ENCODE data around the gene KCNIP1.

The KCNIP1 gene

DNA sequence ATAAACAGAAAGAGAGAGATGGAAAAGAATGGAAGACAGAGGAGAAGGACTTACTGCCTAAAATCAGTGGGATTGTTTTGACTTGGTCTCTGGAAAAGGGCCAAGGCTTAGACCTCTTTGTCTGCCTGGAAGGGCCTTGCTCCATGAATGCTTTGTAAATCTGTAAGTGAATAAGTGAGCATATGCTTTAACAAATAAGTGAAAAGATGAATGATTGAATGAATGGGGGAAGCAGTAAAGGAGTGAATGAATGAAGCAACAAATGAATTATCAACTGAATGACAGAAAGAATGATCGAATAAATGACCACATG lies 5.5 kb downstream of the KCNIP1 start:
- DNase-seq = no peak

DNA sequence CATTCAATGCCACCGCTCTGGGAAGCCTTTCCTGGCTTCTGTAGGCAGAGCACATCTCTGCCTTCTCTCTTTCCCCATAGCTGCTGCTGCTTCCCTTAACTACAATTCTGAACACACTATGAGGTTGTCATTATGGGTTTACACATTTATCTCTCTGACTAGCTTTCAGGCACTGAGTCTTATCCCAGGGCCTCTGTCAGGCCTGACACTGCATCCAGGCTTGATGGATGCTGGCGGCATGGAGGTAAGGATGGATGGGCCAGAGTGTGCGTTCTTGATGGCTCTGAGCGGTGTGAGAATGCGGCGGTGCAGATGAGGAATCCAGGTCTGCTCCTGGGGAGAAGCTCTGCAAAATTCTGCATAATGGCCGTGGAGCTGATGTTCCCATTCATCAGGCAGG lies 6.3 kb downstream of the KCNIP1 start:
- DNase-seq = no peak

DNA sequence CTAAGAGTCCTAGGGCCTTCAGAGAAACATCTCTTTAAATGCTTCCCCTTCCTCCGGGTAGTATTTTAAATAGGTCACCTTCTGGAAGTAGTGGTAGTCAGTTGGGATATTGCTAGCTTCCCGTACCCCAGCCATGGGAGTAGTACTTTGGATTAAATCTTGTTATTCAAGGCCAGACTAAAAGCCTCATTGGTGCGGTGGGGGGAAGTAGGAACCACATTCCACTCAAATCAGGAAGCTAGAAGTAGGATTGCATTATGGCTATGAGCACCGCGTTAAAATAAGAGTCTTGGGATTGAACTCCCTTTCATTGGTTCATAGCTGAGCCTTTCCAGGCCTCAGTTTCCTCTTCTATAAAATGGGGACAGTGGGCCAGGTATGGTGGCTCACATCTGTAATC lies 6.7 kb downstream of the KCNIP1 start:
- DNase-seq = no peak

DNA sequence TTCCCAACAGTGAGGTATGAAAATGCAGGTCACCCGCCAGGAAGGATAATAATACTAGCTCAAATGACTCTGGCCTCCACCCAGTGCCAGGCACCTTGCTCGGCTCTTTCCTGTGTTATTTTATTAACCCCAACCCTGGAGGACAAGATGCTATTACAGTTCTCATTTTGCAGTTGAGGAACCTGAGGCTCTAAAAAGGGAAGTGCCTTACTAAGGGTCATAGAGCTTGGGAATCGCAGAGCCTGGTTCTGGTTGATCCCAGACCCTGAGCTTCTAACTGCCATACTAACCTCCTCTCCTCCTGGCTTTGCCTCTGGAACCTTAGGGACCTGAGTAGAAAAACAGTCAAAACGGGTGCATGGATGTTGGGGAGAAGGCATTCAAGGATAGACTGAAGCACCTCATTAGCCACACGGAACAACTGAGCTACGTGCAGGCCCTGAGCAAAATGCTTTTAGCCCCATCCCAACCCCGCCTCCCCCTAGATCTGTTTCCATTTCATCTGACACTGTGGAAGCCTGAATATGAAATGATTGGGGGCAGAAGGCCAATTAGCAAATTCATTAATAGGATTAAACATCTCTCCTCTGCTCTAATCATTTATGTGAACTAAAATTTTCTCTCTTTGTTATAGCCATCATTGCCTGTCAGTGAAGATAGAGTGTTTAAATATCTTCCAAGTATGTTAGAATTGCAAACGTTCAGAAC lies 7.9 kb downstream of the KCNIP1 start:
- no peak for DNase-seq

DNA sequence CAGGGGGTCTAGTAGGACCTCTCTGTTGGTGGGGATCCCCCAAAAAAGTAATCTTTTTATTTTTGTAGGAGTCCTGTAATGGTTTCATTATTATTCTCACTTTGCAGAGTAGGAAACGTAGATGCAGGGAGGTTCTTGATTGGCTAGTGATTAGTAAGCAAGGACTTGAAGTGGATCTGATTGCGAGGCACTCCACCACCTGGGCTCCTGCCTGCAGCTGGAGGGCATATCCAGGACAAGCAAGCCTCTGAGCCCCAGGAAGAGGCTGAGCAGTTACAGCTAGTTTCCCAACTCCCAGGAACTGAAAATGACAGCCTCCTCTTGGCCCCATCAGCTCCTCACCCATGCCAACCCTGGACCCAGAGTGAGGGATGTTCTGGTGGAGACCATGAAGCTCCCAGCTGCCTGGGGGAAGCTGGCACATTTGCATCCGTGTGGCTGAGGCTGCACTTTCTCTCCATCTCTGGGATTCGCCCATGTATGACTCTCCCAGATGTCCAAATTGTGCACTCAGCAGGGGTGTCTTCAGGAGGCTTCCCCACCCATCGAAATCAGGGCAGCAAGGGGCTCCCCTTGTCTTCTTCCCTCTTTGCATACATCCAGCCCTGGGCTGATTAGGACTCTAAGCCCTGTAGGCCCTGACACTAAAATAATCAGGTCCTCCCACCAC lies 10.2 kb downstream of the KCNIP1 start:
- DNase-seq = no peak

DNA sequence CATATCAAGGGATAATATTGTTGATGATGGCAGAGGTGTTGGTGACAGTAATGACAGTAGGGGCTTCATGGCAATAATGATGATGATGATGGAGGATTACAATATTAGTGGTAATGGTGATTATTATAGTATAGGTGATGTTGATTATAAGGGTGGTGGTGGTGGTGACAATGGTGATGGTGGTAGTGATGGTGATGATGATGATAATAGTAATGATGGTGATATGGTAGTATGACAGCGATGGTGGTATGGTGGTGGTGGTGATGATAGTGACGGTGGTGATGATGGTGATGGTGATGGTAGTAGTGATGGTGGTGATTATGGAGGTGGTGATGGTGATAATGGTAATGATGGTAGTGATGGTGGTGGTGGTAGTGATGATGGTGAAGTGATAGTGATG lies 13.6 kb downstream of the KCNIP1 start:
- no peak for DNase-seq

DNA sequence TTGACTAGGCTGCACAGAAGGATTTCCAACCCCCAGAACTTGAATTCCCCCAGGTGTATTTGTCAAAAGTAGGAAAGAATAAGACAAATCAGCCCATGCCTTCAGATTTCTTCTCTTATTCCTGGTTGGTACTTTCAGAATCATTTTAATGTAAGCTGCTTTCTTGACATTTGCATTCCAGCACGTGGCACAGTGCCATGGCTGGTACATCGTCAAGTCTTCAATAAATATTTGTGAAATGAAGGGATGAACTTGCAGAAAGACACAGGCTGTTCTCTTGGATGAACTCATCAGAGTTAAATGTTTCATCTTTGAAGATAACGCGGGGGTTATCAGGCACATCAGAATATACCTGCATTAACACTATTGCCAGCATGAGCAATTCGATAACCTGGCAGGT lies 14.5 kb downstream of the KCNIP1 start:
- DNase-seq = no peak

DNA sequence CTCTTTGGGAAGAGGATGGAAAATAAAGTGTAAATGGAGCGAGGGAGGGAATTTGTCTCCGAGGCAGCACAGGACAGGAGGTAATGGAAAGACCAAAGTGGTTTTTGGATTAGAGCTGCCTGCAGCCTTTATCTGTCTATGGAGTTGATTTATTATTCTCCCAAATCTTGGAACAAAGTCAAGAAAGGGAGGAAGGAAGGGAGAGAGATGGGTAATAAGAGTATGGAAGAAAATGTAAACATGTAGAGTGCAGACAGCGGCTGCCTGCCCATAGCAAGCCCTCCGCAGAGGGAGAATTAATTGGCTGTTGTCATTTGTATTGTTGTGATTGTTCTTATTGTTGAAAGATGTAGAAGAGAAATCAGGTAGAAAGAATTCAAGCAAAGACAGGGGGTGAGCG lies 15.7 kb downstream of the KCNIP1 start:
- DNase-seq = no peak

DNA sequence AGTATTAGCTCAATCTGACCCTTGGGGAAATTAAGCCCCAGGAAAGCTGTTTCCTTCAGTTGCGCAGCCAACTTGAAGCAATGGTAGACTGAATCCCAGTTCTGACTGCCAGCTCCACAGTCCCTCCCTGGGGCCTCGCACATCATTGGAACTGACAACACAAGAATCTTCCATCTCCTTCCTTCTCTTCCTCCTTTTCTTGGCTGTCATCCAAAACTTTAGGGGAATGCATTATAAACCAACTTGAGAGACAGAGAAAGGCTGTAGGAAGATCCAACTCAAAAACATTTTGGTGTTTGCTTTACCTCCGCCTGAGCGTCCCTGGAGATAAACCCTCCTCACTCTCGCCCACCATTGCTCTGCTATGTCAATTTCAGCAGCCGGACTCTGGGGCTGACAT lies 16.6 kb downstream of the KCNIP1 start:
- no peak for DNase-seq

DNA sequence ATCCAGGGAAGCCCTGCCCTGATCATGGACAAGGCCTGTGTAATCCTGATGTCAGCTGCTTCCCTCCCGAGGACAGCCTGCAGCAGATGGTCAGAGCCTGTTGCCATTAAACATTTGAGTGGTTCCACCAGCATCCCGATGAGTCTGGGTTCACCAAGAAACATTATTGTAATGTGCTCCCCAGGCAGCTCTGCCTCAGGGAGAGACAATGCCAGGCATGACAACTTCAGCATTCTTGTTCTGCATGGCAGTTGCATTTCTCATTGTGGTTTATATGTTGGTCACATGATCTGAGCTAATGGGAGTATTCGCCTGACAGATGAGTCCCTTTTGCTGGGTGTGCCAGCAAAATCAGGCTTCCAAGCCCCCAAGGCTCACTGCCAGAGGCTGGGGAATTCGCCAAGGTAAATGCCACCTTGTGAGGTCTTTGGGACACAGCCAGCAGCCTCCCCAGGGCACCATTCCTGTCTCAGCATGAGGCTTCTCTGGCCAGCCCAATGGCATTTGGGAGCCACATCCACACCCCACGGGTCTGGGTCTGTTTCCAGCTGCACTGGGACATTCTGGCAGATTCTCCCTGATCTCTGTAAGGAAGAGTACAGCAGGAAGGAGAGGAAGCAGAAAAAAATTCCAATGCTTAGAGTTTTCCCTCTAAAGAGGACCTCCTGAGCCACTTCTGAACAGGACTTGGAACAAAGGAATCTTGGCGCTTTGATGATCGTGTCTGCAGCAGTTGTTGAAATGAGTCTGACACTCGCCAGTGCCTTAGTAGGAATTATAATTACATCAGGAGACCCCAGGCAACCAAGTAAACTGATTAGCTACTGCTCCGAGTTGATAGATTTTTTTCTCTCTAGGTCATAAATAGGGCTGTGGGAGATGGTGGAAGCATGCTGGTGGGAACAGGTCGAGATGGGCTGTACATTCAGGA lies 18.7 kb downstream of the KCNIP1 start:
- DNase-seq = no peak

DNA sequence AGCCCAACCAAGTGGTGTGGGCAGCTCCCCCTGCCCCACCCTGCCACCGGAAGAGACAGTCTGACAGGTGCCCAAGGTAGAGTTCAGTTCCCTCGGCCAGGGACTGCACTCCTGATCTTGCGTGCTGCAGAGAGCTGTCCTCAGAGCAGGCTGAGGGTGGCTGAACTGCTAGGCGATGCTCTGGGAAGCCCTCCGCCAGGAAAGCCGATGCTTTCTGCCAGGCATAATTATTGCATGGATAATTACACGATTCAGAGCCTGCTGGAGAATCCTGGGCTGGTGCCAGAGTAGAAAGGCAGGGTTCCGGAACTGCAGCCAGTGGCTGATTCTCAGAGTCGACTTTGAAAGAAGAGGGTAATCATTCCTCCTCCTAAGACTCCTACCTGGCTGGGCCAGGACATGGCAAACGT lies 19.3 kb downstream of the KCNIP1 start:
- DNase-seq = no peak

DNA sequence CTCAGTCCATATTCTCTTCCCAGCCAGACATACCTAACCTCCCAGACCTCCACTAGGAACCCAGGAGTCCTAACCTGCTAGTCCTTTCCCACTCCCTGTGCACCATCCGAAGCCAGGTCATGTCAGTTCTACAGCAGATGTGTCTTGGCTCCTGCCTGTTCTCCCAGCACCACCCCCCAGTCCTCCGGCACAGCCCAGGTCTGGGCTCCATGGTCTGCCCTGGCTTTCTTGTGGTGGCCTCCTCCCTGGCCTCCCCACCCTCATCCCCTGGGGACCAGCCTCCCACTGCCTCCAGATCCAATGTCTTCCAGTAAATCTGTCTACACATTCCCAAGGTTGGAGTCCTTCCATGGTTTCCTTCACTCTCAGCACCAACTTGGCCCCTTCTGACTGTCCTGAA lies 20.0 kb downstream of the KCNIP1 start:
- no peak for DNase-seq

DNA sequence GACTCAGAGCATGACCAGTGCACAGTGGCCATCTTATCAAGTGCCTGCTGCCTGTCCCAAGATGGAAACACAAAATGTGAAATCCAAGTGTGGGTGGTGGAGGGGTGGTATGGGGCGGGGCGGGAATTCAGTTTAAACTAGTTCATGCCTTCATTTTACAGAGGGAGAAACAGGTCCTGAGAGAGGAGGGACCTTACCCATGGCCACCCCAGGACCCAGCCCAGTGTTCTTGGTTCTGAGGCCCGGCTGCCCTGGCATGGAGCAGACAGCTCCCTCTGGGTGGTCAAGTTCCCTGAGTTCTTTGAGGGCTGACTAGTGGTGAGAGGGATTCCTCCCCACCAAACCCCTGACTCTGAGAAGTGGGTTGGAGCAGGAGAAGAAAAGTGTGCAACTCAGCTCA lies 20.8 kb downstream of the KCNIP1 start:
- no peak for DNase-seq

DNA sequence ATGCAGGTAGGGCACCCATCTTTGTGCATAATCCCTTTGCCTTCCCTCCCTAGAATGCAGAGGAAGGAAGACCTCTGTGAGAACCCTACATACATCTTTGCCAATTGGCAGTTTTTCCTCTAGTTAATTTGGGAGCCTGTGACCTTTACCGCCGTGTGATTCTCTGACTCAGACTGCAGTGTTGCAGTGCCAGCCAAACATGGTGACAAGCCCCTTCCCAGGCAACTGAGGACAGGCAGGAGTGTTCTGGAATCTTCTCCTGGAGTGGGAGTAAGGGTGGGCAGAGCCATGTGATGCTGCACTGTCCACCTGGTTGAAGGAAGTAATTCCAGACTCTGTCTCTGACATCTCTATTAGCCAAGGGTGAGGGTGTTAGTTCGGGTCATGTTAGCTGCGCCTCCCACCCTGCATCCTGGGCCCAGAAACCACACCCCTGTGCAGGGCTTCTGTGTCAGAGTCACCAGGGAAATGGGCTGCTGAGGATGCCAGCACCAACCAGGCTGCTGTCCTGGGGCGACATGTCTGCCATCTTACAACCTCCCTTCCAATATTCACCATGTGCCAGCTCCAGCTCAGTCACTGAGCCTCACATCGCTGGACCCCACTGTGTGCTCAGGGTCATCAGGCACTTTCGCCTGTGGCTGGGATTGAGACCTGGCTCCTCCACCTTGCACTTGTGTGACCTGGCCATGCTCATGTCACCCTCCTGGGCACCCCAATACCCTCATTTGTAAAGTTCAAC lies 21.8 kb downstream of the KCNIP1 start:
- DNase-seq = no peak

DNA sequence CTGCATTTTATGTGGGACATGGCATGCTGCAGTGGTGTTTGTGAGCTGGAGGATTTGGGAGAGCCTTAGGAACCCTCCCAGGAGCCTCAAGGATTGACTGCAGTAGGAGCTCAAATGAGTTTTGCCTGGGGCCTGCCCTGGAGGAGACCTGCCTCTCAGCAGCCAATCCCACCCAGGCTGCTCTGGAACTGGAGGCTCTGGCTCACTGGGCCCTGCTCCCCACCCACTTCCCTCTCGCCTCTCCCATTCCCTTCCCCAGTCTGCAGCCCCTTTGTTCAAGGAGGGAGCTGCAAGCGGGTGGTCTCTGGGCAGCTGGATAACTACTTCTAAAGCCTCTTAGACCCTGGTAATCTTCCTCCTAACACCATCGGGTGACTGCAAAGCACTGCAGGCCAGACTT lies 24.2 kb downstream of the KCNIP1 start:
- DNase-seq = no peak

DNA sequence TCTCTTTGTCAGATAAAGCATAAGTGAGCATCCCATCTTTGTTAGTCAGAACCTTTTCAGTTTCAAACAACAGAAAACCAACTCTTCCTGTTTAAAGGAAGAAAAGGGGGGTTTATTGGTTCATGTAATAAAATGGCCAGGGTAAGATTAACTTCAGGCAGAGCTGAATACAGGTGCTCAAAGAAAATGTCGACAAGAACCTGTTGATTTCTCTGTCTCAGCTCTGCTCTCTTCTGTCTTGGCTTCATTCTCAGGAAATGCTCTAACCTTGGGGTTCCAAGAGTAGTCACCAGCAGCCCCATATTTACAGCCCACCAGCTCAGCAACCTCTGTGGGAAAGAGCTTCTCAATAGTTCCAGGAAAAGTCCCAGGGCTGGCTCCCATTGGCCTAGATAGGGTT lies 25.2 kb downstream of the KCNIP1 start:
- no peak for DNase-seq

DNA sequence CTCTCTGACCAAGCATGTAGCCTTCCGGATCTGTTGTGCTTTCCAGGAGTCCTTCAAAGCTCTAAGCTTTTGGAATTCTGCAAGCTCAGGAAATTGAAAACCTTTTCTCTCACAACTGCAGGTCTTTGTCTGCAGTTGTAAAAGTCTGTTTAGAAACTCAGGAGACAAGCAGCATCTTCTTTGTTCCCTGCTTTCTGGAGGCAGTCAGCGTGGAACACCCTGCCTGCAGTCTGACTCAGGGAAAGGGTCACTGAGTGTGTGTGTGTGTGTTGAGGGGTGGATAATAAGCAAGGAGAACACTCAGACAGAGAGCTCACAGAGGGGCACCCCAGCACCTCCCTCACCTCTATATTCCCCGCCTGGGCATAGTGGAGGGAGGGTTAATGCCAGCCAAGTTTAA lies 29.1 kb downstream of the KCNIP1 start:
- DNase-seq = no peak

DNA sequence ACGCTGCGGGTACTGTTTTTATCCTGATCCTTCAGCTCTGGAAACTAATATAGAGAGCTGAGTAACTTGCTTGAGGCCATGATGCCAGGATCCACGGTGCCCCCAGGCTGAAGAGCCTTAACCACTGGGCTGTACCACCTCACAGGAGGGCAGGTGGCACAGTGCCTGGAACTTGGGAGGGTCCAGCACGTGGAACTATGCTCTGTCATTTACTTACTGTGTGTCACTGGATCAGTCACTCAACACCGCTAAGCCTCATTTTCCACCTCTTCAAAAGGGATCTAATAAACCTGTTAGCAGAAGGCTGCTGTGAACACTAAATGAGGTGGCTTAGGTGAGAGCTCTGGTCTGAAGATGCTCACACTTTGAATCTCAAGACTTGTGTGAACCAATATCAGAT lies 29.6 kb downstream of the KCNIP1 start:
- no peak for DNase-seq

DNA sequence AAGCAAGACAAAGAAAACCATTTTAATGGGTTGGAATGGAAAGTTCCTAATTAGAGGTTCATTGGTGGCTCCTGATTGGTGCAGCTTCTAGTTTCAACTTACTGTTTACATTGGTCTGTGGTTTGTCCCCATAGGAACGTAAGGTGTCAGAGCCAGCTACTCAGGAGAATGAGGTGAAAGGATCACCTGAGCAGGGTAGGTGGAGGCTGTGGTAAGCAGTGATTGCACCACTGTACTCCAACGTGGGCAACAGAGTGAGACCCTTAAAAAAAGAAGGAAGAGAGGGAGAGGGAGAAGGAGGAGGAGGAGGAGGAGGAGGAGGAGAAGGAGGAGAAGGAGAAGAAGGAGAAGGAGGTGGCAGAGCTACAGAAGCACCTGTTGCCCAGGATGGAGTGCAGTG lies 30.4 kb downstream of the KCNIP1 start:
- DNase-seq = no peak

DNA sequence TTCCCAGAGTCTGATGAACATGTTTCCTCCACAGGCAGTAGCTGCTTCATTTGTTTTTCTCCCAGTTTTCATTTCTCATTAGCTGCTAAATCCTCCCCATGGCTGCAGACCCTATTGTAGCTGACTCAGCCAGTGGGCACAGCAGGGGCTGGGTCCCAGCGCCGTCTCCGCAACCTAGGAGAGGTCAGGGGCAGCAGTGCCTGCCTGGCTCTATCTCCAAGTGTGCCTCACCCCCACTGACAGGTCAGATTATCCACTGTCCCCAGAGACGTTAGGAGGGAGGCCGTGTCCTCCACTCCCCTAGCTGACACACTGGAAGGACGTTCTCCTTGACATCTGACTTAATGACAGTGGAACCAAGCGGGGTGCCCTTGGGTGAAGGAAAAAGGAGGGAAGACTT lies 31.1 kb downstream of the KCNIP1 start:
- no peak for DNase-seq

DNA sequence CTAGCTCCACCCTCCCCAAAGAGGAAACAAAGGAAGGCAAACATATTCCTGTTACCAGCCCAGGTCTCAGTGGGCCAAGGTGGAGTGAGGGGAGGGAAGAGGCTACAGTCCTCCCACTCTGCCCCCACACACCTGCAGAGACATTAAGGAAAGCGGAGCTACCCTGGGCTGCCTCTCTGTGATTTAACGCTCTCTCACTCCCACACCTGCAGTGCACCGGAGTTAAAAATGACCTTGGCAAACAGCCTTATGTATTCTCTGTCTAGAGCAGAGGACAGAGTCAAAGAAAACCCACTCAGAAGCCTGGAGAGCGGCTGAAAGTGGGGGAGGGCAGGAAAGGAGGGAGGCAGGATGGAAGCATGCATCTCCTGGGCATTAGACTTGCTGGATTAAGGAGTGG lies 32.7 kb downstream of the KCNIP1 start:
- no peak for DNase-seq

DNA sequence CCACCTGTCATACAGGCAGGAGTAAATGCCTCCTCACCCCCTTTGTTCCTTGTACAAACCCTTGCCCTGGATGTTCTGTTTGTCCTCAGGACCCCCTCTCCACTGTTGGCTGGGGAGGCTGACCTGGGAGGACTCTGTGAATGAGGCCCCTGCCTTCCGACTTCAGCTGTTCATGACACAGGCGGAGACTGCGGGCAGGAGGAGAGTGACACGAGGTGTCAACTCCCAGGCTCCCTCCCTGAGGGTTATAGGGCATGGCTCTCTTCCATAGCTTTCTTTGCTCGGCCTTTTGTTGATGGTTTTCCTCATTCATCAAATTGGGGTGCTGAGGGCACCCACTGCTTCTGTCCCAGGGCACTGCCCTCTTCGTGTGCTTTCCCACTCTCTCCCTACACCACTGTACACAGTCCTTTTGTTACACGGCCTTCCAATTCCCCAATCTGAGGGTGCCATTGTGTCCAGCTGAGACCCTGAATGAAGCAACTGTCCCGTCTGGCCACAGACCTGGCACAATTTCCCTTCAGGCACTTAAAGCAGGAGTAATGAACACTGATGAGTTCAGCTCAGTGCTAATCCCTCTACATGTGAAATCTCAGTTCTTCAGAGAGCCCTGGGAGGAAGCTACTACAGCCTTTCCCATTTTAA lies 33.8 kb downstream of the KCNIP1 start:
- no peak for DNase-seq

DNA sequence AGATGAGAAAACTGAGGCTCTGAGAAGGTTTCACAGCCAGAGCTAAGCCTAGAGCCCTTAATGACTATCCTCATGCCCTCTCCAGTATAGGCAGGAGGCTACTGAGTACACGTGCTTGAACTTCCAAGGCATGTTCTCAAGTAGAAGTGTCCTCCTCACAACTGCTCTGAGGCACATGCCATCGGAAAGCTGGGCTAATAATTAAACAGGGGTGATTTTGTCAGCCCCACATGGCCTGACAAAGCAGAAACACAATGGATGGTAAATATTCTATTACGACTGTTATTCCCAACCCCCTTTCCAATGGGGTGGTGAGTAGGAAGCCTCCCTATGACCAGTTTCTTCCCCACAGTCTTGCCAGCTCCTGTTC lies 34.3 kb downstream of the KCNIP1 start:
- DNase-seq = no peak
